GM23338 (cell line): Measurements from ENCODE around the gene ZDHHC1.

Experiments
- CREB1 ChIP-seq: fragments of 250-450 bp; sonication (Bioruptor Pico); IDR thresholded peaks from 2 replicates; pipeline ENCODE4 v1.5.0; 2020; ENCODE audit warnings: low read depth, mild to moderate bottlenecking, moderate library complexity
- CTCF ChIP-seq, 2 experiments: fragments of 200-600 bp in 1 of 2; sonication (generic) in 1 of 2; conservative IDR thresholded peaks; 2 replicates each; pipeline versions ENCODE4 v1.5.1 to v1.6.1; 2016 to 2017; ENCODE audit warnings: antibody characterized with exemption in 2 of 2, low read depth in 2 of 2, mild to moderate bottlenecking in 2 of 2, moderate library complexity in 1 of 2
- EZH2 ChIP-seq: fragments of 200-600 bp; sonication (generic); IDR thresholded peaks from one replicate; pipeline ENCODE4 v1.8.0; 2017; ENCODE audit warnings: antibody characterized with exemption, mild to moderate bottlenecking, low read depth; ENCODE audit not compliant: unreplicated experiment
- EZH2phosphoT487 ChIP-seq: fragments of 200-600 bp; sonication (generic); IDR thresholded peaks from one replicate; pipeline ENCODE4 v1.8.1; 2018; ENCODE audit warnings: antibody characterized with exemption; ENCODE audit not compliant: unreplicated experiment
- JUNB ChIP-seq: IDR thresholded peaks from one replicate; pipeline ENCODE4 v1.6.1; 2016; ENCODE audit warnings: antibody characterized with exemption; ENCODE audit not compliant: unreplicated experiment
- NANOG ChIP-seq: IDR thresholded peaks from 2 replicates; pipeline ENCODE4 v1.6.1; 2016; ENCODE audit warnings: antibody characterized with exemption, borderline replicate concordance
- POLR2AphosphoS5 ChIP-seq: IDR thresholded peaks from 2 replicates; pipeline ENCODE4 v1.6.1; 2016; ENCODE audit warnings: antibody characterized with exemption, low read depth
- REST ChIP-seq: IDR thresholded peaks from one replicate; pipeline ENCODE4 v1.6.1; 2018; ENCODE audit warnings: antibody characterized with exemption; ENCODE audit not compliant: unreplicated experiment
- STAT1 ChIP-seq: IDR thresholded peaks from one replicate; pipeline ENCODE4 v1.6.1; 2016; ENCODE audit warnings: antibody characterized with exemption; ENCODE audit not compliant: unreplicated experiment
- ZNF114 ChIP-seq: fragments of 250-450 bp; sonication (Bioruptor Pico); IDR thresholded peaks from 2 replicates; pipeline ENCODE4 v1.5.0; 2020; ENCODE audit warnings: mild to moderate bottlenecking, moderate library complexity
- ZNF331 ChIP-seq: fragments of 250-450 bp; sonication (Bioruptor Pico); IDR thresholded peaks from 2 replicates; pipeline ENCODE4 v1.5.0; 2020; ENCODE audit warnings: low read depth, mild to moderate bottlenecking, moderate library complexity
- ZNF462 ChIP-seq: fragments of 250-450 bp; sonication (Bioruptor Pico); IDR thresholded peaks from 2 replicates; pipeline ENCODE4 v1.5.0; 2020; ENCODE audit warnings: mild to moderate bottlenecking, moderate library complexity

GRCh38 chr16:67394155-67395104 is 21.8 kb downstream of the ZDHHC1 start:
- no peak for TF ChIP-seq CTCF (conservative IDR thresholded peaks at IDR 0.05; ENCODE audit: low read depth in 2 of 2)
- no peak for TF ChIP-seq POLR2AphosphoS5
- peak; percentile 67 for TF ChIP-seq EZH2
- no peak for TF ChIP-seq CREB1 (CRISPR knock-in tag)
- TF ChIP-seq REST: no peak
- TF ChIP-seq ZNF114 (CRISPR knock-in tag): no peak
- no peak for TF ChIP-seq ZNF462 (CRISPR knock-in tag)
- no peak for TF ChIP-seq ZNF331
- no peak for TF ChIP-seq STAT1
- no peak for TF ChIP-seq JUNB
- TF ChIP-seq NANOG: no peak
- TF ChIP-seq EZH2phosphoT487: peak; percentile 56
